Measurements from ENCODE around the gene MDC1. TPM values are rescaled to one million over a fixed set of nuclear protein-coding genes. Genes with fewer than 3 reads are reported as not detected.
"Not testable (repeated sequence)": the region's sequence is repeated elsewhere in the genome, so short reads cannot be mapped to it uniquely, and the experiment has no call there.

MDC1 gene
- total RNA-seq, 1 donor = 12.1 TPM

GRCh38 chr6:30760549-30760948 is 43.5 kb upstream of the MDC1 start:
- no peak for DNase-seq (ENCODE audit: low read depth)
- H3K4me3 ChIP-seq (ENCODE audit: low read depth, low read length) = no peak overlapping the region
- no peak for TF ChIP-seq CTCF (IDR thresholded peaks at IDR 0.05; ENCODE audit: insufficient read depth, low read length)

- no peak overlapping the region for H3K4me3 ChIP-seq (ENCODE audit: low read depth, low read length)
Observed at GRCh38 chr6:30759575-30760239, 42.6 kb upstream of the MDC1 start.

GRCh38 chr6:30757261-30757904 is 40.3 kb upstream of the MDC1 start:
- no peak for TF ChIP-seq CTCF (IDR thresholded peaks at IDR 0.05; ENCODE audit: insufficient read depth, low read length)
- no peak for DNase-seq (ENCODE audit: low read depth)
- no peak overlapping the region for H3K4me3 ChIP-seq (ENCODE audit: low read depth, low read length)

More at GRCh38 chr6:30759575-30760239, 42.6 kb upstream of the MDC1 start:
- no peak for TF ChIP-seq CTCF (IDR thresholded peaks at IDR 0.05; ENCODE audit: insufficient read depth, low read length)
- DNase-seq (ENCODE audit: low read depth) = peak; percentile 93

- DNase-seq (ENCODE audit: low read depth); H3K4me3 ChIP-seq (ENCODE audit: low read depth, low read length): not testable (repeated sequence)
Observed at GRCh38 chr6:30756405-30757003, 39.4 kb upstream of the MDC1 start.

GRCh38 chr6:30754631-30755030 is 37.5 kb upstream of the MDC1 start:
- DNase-seq (ENCODE audit: low read depth) = peak; percentile 81
- TF ChIP-seq CTCF (IDR thresholded peaks at IDR 0.05; ENCODE audit: insufficient read depth, low read length) = no peak
- no peak overlapping the region for H3K4me3 ChIP-seq (ENCODE audit: low read depth, low read length)

- TF ChIP-seq CTCF (IDR thresholded peaks at IDR 0.05; ENCODE audit: insufficient read depth, low read length) = peak; percentile 12
- peak; percentile 100 for DNase-seq (ENCODE audit: low read depth)
- peak overlapping the region; percentile 3 for H3K4me3 ChIP-seq (ENCODE audit: low read depth, low read length)
Observed at GRCh38 chr6:30752157-30752927, 35.3 kb upstream of the MDC1 start.

GRCh38 chr6:30750379-30750668 is 33.2 kb upstream of the MDC1 start:
- no peak overlapping the region for H3K4me3 ChIP-seq (ENCODE audit: low read depth, low read length)
- no peak for TF ChIP-seq CTCF (IDR thresholded peaks at IDR 0.05; ENCODE audit: insufficient read depth, low read length)
- DNase-seq (ENCODE audit: low read depth) = no peak
